ENCODE data around the gene MRPS2.

Gene MRPS2

DNA sequence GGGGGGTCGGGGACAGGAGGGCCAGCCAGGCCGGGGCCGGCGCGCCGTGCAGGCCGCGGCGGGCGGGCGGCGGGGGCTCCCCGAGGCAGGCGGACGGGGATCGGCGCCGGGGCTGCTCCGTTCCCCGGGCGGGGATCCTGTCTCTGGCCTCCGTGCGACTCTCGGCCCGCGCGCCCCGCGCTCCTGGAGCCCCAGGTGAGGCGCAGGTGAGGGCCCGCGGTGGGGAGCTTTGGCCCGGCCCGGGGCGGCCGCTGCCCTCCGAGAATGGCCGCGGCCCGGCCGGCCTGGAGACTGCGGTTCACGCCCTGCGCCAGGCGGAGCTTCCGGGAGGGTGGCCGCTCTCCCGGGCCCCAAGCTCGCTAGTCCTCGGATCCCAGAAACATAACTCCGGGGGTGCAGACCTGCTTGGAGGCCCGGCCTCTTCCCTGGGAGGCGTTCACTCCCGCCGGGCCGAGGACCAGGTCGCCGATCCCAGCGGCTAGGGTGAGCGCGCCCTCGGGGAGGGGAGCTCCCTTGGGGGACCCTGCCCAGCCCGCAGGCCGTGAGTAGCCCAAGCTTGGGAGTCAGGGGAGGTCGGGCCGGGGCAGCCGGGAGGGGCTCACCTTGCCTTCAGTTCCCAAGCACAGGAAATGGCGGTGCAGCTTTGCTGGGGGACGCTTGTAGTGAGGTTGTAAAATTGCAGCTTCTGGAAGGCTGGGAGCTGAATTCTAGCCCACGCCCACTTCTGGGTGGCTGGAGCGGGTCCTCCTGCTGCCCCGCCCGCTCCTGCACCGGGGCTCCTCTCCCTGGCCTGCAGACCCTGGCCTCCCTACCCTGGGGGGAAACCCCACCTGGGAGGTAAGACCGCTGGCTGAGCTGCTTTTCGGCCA is 20.2 kb upstream of the MRPS2 start:
- DNase-seq (ENCODE audit: low read depth) = no peak

GRCh38 chr9:135480940-135481310 is 19.6 kb upstream of the MRPS2 start:
- DNase-seq (ENCODE audit: low read depth) = no peak

GRCh38 chr9:135482015-135482754 is 18.3 kb upstream of the MRPS2 start:
- DNase-seq (ENCODE audit: low read depth) = no peak

DNA sequence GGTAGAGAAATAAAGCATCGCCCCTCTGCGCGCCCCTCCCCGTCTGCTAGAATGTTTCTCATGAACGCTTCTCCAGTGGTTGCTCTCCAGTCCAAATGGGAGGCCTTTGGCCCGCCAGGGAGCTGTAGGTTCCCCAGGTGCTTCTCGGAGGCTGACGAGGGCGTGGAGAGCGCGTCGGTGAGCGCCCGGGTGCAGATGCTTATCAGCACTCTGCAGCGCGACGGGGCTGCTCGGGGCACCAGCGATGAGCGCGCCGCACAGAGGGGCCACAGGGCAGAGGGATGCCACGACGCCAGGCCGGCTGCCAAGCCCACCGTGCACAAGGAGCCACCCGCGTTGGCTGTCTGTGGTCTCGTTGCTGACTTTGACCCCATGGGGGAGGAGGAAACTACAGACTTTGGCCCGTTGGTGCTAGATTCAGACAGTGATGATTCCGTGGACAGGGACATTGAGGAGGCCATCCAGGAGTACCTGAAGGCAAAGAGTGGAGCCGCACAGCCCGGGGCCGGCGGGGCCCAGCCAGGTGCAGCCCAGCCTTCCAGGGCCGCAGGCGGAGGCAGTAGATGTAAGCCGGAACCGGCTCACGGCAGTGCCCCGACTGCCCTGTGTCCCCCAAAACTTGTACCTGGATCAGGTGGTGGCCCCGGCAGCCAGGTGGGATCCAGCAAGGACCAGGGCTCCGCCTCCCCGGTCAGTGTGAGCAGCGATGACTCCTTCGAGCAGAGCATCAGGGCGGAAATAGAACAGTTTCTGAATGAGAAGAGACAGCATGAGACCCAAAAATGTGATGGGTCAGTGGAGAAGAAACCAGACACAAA is 15.8 kb upstream of the MRPS2 start:
- no peak for DNase-seq (ENCODE audit: low read depth)

DNA sequence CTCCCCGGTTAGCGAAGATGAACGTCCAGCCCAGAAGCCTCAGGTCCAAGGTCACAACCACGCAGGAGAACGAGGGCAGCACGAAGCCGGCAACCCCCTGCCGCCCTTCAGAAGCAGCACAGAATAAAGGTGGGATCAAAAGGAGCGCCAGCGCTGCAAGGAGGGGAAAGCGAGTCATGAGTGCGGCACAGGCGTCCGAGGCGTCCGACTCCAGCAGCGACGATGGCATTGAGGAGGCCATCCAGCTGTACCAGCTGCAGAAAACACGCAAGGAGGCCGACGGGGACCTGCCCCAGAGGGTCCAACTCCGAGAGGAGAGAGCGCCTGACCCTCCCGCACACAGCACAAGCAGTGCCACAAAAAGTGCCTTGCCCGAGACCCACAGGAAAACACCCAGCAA is 15.1 kb upstream of the MRPS2 start:
- DNase-seq (ENCODE audit: low read depth) = no peak

DNA sequence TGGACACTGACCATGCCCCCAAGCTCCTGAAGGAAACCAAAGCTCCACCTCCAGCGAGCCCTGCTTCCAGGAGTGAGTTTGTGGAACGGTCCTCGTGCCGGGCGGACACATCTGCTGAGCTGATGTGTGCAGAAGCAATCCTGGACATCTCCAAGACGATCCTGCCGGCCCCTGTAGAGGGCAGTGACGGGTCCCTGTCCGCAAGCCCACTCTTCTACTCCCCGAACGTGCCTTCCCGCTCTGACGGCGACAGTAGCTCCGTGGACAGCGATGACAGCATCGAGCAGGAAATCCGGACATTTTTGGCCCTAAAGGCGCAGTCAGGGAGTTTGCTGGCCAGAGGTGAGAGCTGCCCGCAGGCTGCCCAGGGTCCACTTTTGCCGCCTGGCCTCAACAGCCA is 14.7 kb upstream of the MRPS2 start:
- no peak for DNase-seq (ENCODE audit: low read depth)

- DNase-seq (ENCODE audit: low read depth) = no peak
These were observed 14.0 kb upstream of the MRPS2 start for GRCh38 chr9:135486267-135487065.

DNA sequence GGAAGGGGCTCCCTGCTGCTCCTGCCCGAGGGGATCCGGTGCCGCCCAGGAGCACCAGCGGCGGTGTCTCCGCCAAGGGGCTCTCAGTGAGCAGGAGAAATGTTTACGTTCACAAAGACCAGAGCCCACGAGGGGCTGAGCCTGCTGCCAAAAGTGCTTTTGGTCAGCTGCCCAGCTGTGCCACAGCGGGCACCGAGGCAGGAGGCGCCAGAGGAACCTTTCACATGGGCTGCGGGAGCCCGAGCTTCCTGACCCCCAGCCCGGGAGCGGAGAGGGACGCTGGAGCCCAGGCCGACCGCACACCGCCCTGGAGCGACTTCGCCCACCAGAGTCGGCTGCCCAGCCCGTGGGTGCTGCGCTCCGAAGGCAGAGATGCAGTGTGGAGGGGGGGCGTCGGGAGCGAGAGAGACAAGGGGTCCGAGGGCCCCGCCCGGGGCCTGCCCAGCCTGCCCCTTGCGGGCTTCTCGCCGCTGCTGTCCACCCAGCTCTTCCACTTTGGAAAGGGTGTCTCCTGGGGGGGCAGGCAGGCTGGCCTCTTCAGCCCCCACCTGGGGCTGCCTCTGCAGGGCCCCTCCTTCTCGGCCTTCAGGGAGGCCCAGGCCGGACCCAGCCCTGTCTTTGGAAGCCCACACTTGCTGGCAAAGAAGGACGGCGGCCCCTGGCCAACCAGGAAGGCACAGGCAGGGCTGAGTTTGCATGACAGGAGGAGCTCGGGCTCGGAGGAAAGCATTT is 13.0 kb upstream of the MRPS2 start:
- no peak for DNase-seq (ENCODE audit: low read depth)

GRCh38 chr9:135488013-135488330 is 12.5 kb upstream of the MRPS2 start:
- no peak for DNase-seq (ENCODE audit: low read depth)

GRCh38 chr9:135488527-135488926 is 12.0 kb upstream of the MRPS2 start:
- no peak for DNase-seq (ENCODE audit: low read depth)

- no peak for DNase-seq (ENCODE audit: low read depth)
These were observed 11.1 kb upstream of the MRPS2 start for GRCh38 chr9:135489188-135489906.

DNA sequence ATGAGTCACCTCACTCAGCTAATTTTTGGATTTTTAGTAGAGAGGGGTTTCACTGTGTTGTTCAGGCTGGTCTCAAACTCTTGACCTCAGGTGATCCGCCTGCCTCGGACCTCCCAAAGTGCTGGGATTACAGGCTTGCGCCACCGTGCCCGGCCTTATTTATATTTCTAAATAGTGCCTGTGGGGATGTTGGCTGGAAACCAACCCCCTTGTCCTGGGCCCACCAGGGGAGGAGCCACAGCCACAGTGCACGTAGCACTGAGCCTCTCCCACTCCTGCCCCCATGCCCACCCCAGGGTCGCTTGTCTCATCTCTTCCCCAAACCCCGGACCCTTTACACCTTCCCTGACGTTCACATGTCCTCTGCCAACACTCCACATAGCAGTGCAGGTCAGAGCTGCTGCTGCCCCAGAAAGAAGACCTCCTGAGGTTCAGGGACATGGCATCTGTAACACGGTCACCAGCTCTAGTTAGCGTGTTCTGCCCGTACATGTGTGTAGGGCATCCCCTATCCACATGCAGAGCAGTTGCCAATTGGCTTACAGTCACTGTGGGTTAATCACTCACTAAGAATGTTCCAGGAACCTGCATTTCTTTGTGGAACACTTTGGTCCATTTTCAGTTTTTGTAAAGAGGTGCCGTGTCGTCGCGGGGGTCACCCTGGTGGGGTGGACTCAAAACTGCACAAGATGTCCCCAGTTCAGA is 10.2 kb upstream of the MRPS2 start:
- no peak for DNase-seq (ENCODE audit: low read depth)

DNA sequence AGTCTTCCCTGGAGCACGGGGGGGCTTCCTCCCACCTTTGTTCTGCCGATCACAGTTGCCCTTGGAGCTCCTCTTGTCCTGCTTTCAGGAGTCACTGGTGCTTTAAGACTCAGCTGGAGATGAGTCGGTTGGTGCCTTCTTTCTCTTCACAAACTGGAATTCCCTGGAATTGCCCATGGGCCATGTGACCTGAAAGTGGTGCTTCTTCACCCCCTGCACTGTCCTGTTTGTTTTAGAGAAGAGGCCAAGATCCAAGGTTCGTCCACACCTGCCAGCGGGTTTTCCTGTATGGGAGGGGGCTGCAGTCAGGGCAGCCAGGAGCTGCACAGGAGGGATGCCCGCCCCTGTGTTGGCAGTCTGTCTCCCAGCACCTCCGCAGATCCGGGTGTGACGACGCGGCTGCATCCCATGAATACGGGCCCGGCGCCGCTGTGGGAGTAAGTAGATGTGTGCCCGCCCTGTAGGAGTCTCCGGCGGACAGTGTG is 9.5 kb upstream of the MRPS2 start:
- DNase-seq (ENCODE audit: low read depth) = no peak

GRCh38 chr9:135491764-135492163 is 8.7 kb upstream of the MRPS2 start:
- DNase-seq (ENCODE audit: low read depth) = no peak

- DNase-seq (ENCODE audit: low read depth) = no peak
These were observed 7.4 kb upstream of the MRPS2 start for GRCh38 chr9:135492886-135493669.

DNA sequence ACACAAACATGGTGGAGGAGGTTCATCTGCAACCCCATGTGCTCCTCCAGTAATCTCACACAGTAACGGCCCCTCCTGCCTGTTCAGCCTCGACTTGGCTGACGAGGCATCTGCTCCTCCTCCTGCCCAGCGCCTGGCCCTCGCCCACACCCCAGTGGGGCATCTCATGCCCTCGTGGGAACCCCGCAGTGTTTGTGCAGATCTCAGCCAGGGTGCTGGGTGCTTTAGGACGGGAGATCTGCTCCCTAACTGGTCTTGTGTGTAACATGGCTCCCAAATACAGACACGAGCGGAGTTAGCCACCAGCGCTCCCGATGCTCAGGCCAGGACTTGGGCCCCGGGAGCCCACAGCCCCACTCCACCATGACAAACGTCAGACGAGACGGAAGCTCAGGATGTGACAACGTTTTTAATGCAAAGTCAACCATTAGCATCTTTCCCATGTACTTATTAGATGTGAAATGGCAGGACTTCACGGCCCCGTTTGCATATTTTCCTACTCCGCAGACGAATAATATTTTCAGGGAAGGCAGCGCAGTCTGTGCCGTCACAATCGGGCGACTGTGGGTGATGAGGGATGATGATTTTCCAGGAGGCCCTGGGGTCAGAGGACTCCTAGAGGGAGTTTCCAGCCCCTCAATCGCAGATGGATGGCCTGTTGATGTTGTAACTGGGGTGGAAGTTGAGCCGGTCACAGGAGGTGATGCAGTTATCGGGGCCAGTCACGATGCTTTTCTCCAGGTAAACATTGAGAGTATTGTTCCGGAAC is 5.5 kb upstream of the MRPS2 start:
- DNase-seq (ENCODE audit: low read depth) = no peak

GRCh38 chr9:135498381-135499126 is 1.9 kb upstream of the MRPS2 start:
- no peak for DNase-seq (ENCODE audit: low read depth)

Data from stimulated activated CD8-positive, alpha-beta memory T cell treated with anti-CD3 and anti-CD28 coated beads, Interleukin-7, amount 100 ng/mL, for 24 hours (primary cell).